Left ventricle myocardium inferior (tissue), 1 donor: Measurements from ENCODE around the gene CD81. TPM values are rescaled to one million over a fixed set of nuclear protein-coding genes. Genes with fewer than 3 reads are reported as not detected.
"Not testable (repeated sequence)": the region's sequence is repeated elsewhere in the genome, so short reads cannot be mapped to it uniquely, and the experiment has no call there.

ENCODE experiments used
- DNase-seq: peaks from one replicate; pipeline ENCODE4 v3.0.0-alpha.2; 2020
- H3K27ac ChIP-seq: fragments of 200-600 bp; replicated peaks from 2 replicates; pipeline ENCODE4 v1.8.0; 2021
- H3K27me3 ChIP-seq: fragments of 200-600 bp; 2 replicates; pipeline ENCODE4 v1.8.0; 2021; ENCODE audit warnings: low read depth
- H3K36me3 ChIP-seq: fragments of 200-600 bp; 2 replicates; pipeline ENCODE4 v1.8.0; 2021
- H3K4me1 ChIP-seq: fragments of 200-600 bp; 2 replicates; pipeline ENCODE4 v1.8.0; 2021
- H3K4me3 ChIP-seq: fragments of 200-600 bp; 2 replicates; pipeline ENCODE4 v1.8.0; 2021; ENCODE audit warnings: mild to moderate bottlenecking, moderate library complexity
- H3K9me3 ChIP-seq: fragments of 200-600 bp; replicated peaks from 2 replicates; pipeline ENCODE4 v1.8.0; 2021
- CTCF ChIP-seq: fragments of 200-600 bp; IDR thresholded peaks from 2 replicates; pipeline ENCODE4 v1.8.0; 2021; ENCODE audit warnings: antibody characterized with exemption, mild to moderate bottlenecking, borderline replicate concordance
- intact Hi-C: fragments of 100-400 bp; cut with micrococcal nuclease; formaldehyde crosslinking; loops from one replicate; pipeline ENCODE4 v1.11.0; 2022
- total RNA-seq: library from RNA; stranded (reverse); fragmentation: NEBNext Ultra II Directional; extraction: Animal tissue kit (Norgen Biotek cat#: 25700); gene quantifications from one replicate; pipeline ENCODE4 v1.2.1, GENCODE V29; 2021
- donor health status: DM: no; HTN: yes; CAD: no; lungs with severe emphysema.

The CD81 gene
- total RNA-seq, 1 donor from 2014 or later = 412 TPM

GRCh38 chr11:2348986-2349385, 28.1 kb upstream of the CD81 start:
- no peak overlapping the region for H3K4me3 ChIP-seq
- no peaks in the 10 kb centered on the region for H3K27me3 ChIP-seq
- H3K36me3 ChIP-seq = no peaks in the 10 kb centered on the region
- no peak overlapping the region for H3K27ac ChIP-seq
- H3K4me1 ChIP-seq = no peaks in the 10 kb centered on the region
- intact Hi-C loops = no loop called here
- no peak for DNase-seq
- TF ChIP-seq CTCF = no peak
- peaks cover 21% of the 10 kb centered on the region for H3K9me3 ChIP-seq

- Histone ChIP-seq H3K4me1 (no peaks in the 10 kb centered on the region), H3K27ac (no peak overlapping the region), H3K4me3 (no peak overlapping the region), H3K27me3 (no peaks in the 10 kb centered on the region), H3K9me3 (peaks cover 17% of the 10 kb centered on the region), H3K36me3 (no peaks in the 10 kb centered on the region)
- TF ChIP-seq CTCF = no peak
- intact Hi-C loops = no loop called here
- no peak for DNase-seq
These were observed 25.4 kb upstream of the CD81 start for GRCh38 chr11:2351701-2352100.

GRCh38 chr11:2352420-2352819, 24.7 kb upstream of the CD81 start:
- Histone ChIP-seq H3K27me3 (no peaks in the 10 kb centered on the region), H3K9me3 (peaks cover 17% of the 10 kb centered on the region), H3K4me3 (no peak overlapping the region), H3K27ac (no peak overlapping the region), H3K36me3 (no peaks in the 10 kb centered on the region), H3K4me1 (no peaks in the 10 kb centered on the region)
- no peak for TF ChIP-seq CTCF
- no peak for DNase-seq
- intact Hi-C loops = no loop called here

GRCh38 chr11:2355000-2355644, 22.0 kb upstream of the CD81 start:
- DNase-seq = no peak
- intact Hi-C loops = no loop called here
- TF ChIP-seq CTCF = no peak
- no peaks in the 10 kb centered on the region for H3K4me1 ChIP-seq
- H3K27ac ChIP-seq = no peak overlapping the region
- no peaks in the 10 kb centered on the region for H3K27me3 ChIP-seq
- H3K4me3 ChIP-seq = no peak overlapping the region
- H3K9me3 ChIP-seq = peaks cover under 1% of the 10 kb centered on the region
- H3K36me3 ChIP-seq = no peaks in the 10 kb centered on the region

GRCh38 chr11:2357246-2357645, 19.9 kb upstream of the CD81 start:
- TF ChIP-seq CTCF = no peak

GRCh38 chr11:2357651-2358050, 19.5 kb upstream of the CD81 start:
- H3K27ac ChIP-seq, intact Hi-C loops, H3K4me3 ChIP-seq, H3K4me1 ChIP-seq, H3K36me3 ChIP-seq, H3K9me3 ChIP-seq, DNase-seq, H3K27me3 ChIP-seq: not testable (repeated sequence)

More at GRCh38 chr11:2357246-2357645, 19.9 kb upstream of the CD81 start:
- no peaks in the 10 kb centered on the region for H3K36me3 ChIP-seq
- no peaks in the 10 kb centered on the region for H3K4me1 ChIP-seq
- no peak overlapping the region for H3K27ac ChIP-seq
- no peaks in the 10 kb centered on the region for H3K9me3 ChIP-seq
- intact Hi-C loops = no loop called here
- no peaks in the 10 kb centered on the region for H3K27me3 ChIP-seq
- DNase-seq = no peak
- H3K4me3 ChIP-seq = no peak overlapping the region
